Measurements from ENCODE around the gene SLC16A1.
"Not testable (repeated sequence)": the region's sequence is repeated elsewhere in the genome, so short reads cannot be mapped to it uniquely, and the experiment has no call there.

SLC16A1 gene

DNA sequence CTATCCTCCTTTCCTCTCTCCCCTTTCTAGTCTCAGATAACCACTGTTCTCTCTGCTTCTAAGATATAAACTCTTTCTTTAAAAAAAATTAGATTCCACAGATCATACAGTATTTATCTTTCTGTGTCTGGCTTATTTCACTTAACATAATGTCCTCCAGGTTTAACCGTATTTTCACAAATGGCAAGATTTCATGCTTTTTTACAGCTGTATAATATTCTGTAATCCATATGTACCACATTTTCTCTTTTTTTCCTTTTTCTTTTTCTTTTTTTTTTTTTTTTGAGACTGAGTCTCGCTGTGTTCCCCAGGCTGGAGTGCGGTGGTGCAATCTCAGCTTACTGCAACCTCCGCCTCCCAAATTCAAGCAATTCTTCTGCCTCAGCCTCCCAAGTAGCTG lies 5.1 kb upstream of the SLC16A1 start:
- DNase-seq: no peak

- DNase-seq: no peak
These were observed 4.4 kb upstream of the SLC16A1 start for GRCh38 chr1:112960384-112960783.

GRCh38 chr1:112958236-112958635 lies 2.2 kb upstream of the SLC16A1 start:
- not testable (repeated sequence) for DNase-seq

GRCh38 chr1:112957133-112957812 lies 1.3 kb upstream of the SLC16A1 start:
- DNase-seq: peak; percentile 78

DNA sequence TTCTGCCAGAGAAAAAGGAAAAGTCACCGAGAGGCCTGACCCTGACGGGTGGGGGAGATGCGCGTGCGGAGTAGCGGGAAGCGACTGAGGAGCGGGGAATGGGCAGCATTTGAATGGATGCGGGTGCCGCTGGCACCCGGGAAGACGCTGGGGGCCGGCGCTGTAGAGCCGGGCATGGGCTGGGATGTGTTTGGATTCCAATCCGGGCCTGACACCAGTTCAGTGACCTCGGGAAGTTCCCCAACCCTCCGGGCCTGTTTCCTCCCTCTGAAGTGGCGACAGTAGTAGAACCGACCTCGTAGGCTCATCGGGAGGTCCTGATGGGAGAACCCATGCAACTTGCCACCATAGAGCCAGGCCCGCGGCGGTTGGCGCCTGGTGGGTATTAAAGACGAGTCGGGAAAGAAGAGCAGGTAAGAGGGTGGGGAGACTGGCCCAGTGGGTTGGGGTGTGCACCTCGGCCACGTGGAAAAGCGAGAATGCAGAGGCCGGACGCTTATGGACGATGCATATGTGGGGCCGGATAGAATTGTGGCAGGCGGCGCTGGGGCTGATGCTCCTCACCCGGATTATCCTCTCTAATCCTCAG lies 642 bp upstream of the SLC16A1 start:
- peak; percentile 63 for DNase-seq

DNA sequence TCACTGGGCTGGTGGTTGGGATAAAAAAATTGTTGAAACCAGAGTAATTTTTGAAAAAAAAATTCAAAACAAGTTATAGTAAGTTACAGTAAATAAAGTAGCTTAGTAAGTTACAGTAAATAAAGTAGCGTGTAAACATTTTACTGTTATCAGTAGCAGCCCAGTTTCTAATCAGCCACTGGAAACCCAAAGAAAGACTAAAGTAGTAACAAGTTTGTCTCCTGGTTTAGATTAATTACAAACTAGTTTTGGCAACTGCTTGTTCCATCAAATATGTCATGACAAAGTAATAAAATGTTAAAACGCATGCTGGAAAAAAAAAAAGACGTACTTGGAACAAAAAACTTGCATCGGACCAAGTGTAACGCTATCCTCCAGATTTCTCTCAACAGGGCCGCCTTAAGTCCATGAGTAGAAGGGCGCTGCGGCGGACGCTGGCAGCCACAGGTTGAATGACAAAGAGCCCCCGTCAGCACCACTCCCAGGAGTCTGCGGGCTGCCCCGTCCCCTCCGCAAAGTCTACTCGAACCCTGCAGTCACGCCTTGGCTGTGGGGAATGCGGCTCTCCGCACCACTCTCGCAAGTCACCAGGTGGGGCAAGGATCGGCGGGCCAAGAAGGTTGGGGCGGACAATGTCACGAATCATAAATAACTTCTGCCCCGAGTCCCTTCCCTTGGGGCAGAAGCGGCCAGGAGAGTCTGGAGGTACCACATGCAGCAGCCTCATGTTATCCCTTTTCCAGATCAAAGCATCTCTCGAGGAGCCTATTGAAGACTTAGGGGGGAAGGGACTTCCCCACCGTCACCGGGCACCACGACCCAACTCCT lies 837 bp downstream of the SLC16A1 start:
- DNase-seq: peak; percentile 77

DNA sequence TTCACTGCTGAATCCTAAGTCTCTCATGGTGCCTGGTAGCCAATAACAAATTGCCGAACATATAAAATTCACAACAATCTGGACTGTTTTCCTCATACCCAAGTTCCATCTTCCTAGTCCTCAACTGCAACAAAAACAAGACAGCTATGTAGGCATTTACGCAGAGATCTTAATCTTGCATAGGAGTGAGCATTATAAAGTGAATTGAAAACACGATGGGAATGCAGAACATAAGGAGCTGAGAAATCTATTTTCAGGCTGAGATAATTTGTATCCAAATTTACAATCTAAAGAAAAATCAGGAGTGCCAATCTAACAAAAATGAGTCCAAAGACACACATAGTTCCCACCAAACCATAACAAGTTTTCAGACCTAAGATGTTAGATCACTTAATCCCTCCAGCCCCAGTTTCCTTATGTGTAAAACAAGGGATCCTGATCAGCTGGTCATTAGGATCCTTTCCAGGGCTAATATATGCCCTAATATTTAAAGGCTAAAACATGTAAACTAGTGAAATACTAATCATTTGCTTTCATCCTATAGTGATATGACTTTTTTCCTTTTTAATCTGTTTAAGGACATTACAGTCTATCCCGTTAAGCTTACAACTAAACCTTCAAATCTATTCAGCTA lies 1.9 kb downstream of the SLC16A1 start:
- no peak for DNase-seq

- DNase-seq: no peak
These were observed 5.6 kb downstream of the SLC16A1 start for GRCh38 chr1:112950426-112950825.

- DNase-seq: no peak
These were observed 9.3 kb downstream of the SLC16A1 start for GRCh38 chr1:112946683-112947082.

GRCh38 chr1:112939810-112940209 lies 16.2 kb downstream of the SLC16A1 start:
- no peak for DNase-seq

DNA sequence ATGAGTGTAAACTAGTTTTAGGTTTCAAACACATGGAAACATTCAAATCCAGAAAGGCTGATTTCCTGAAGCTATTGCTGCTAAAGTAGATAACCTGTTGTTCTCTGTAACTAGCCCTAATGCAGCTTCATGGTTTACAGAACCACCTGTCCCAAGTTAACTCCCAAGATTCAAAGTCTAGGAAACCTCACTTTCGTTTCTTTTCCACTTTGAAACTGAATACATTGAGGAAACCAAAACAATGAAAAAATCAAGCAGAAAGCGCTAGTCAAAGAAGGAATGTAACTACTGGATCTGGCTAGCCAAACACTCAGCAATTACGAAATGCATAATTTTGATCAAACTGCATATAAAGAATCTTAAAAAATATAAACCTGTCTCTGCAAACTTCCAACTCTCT lies 17.8 kb downstream of the SLC16A1 start:
- DNase-seq: no peak

- DNase-seq: no peak
These were observed 18.5 kb downstream of the SLC16A1 start for GRCh38 chr1:112937495-112937894.

GRCh38 chr1:112937070-112937469 lies 18.9 kb downstream of the SLC16A1 start:
- DNase-seq: no peak

- DNase-seq: no peak
These were observed 20.4 kb downstream of the SLC16A1 start for GRCh38 chr1:112935461-112936111.

DNA sequence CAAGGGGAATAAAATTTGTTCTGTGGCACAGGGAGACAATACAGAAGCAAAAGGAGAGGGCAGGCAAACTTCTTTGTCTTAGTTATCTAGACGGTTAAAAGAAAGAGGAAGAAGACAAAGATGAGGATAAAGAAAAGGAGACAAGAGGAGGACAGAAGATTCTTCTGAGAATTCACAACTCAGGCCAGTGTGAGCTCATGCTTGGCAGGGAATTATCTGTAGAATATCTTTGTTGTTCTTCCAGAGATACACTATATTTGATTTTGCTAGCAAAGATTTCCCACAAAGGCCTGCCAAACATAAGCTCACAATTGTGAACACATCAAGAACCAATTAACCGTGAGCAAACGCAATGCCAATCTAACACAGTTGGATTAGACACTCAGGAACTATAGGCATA lies 21.4 kb downstream of the SLC16A1 start:
- DNase-seq: no peak

DNA sequence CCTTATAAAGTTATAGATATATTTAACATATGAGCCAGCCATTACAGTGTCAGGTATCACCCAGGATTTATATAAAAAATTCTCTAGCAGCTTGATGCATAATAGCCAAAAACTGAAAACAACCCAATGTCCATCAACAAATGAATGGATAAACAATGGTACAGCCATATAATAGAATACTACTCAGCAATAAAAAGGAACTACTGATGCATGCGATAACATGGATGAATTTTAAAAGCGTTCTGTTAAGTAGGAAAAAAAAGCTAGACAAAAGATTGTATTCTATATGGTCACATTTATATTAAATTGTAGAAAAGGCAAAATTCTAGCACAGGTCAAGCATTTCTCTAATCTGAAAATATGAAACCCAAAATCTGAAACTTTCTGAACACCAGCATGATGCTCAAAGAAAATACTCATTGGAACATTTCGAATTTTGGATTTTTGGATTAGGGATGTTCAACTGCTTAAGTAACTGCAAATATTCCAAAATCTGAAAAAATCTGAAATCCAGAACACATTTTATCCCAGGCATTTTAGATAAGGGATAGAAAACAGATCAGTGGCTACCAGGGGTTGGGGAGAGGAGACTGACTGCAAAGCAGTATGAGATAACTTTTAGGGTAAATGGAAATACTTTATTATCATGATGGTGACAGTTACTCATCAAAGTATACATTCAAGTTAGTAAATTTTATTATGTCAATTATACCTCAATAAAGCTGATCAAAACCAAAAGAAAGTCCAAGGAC lies 22.0 kb downstream of the SLC16A1 start:
- DNase-seq: no peak

GRCh38 chr1:112929979-112930378 lies 26.0 kb downstream of the SLC16A1 start:
- no peak for DNase-seq

GRCh38 chr1:112927462-112927990 lies 28.5 kb downstream of the SLC16A1 start:
- no peak for DNase-seq

DNA sequence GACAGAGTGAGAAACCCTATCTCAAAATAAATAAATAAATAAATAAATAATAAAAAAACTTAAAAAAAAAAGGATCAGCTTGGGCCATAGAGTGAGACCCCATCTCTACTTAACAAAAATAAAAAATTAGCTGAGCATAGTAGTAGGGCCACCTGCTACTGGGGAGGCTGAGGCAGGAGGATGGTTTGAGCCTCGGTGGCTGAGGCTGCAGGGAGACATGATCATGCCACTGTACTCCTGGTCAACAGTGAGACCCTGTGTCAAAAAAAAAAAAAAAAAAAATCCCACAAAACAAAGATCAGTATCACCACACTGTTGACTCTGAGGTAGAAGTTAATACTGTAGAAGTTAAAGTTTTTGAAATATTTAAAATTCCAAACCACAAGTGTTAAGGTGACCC lies 29.1 kb downstream of the SLC16A1 start:
- no peak for DNase-seq

DNA sequence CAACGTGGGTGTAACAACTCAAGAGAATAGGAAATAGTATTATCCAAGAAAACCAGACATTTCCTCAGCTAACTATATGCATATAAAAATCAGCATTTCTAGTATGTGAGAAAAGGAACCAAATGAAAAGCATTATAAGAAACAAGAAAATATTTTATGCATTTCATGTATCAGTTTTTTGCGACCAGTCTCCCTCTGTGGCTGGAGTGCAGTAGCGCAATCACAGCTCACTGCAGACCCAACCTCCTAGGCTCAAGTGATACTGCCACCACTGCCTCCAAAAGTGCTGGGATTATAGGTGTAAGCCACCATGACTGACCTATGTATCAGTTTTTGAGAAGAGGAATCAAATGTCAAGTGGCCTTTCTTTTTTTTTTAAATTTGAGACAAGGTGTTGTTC lies 31.0 kb downstream of the SLC16A1 start:
- no peak for DNase-seq

DNA sequence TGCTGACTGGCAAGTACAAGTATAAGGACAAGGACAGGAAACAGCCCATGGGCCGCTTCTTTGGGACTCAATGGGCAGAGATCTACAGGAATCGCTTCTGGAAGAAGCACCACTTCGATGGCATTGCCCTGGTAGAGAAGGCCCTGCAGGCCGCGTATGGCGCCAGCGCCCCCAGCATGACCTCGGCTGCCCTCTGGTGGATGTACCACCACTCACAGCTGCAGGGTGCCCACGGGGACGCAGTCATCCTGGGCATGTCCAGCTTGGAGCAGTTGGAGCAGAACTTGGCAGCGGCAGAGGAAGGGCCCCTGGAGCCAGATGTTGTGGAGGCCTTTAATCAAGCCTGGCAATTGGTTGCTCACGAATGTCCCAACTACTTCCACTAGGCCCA lies 32.0 kb downstream of the SLC16A1 start:
- no peak for DNase-seq

Data from NCI-H69 (cell line).